Loucy (cell line): Measurements from ENCODE around the gene ISM1.

ENCODE experiments used
- H2AFZ ChIP-seq: fragments of 200-600 bp; sonication (generic); 2 replicates; pipeline ENCODE4 v1.6.0; 2016; ENCODE audit warnings: antibody characterized with exemption, mild to moderate bottlenecking, low read length, moderate library complexity
- H3F3A ChIP-seq: fragments of 200-600 bp; 2 replicates; pipeline ENCODE4 v1.6.0; 2016; ENCODE audit warnings: antibody characterized with exemption, low read depth, mild to moderate bottlenecking
- H3K27me3 ChIP-seq: fragments of 200-600 bp; sonication (generic); 2 replicates; pipeline ENCODE4 v1.6.1; 2014; ENCODE audit warnings: low read length, mild to moderate bottlenecking; ENCODE audit not compliant: insufficient read depth, poor library complexity, severe bottlenecking
- H3K36me3 ChIP-seq: fragments of 200-600 bp; sonication (generic); 2 replicates; pipeline ENCODE4 v1.6.1; 2016; ENCODE audit warnings: low read length; ENCODE audit not compliant: insufficient read depth
- H3K4me1 ChIP-seq: fragments of 200-600 bp; sonication (generic); 2 replicates; pipeline ENCODE4 v1.5.1; 2014; ENCODE audit warnings: low read length, mild to moderate bottlenecking; ENCODE audit not compliant: insufficient read depth, poor library complexity, severe bottlenecking
- H3K4me2 ChIP-seq: fragments of 200-600 bp; sonication (generic); 2 replicates; pipeline ENCODE4 v1.6.0; 2014; ENCODE audit warnings: antibody characterized with exemption, low read length, low read depth, mild to moderate bottlenecking; ENCODE audit not compliant: poor library complexity, severe bottlenecking
- H3K4me3 ChIP-seq: fragments of 200-600 bp; sonication (generic); 2 replicates; pipeline ENCODE4 v1.5.1; 2014; ENCODE audit warnings: low read length, mild to moderate bottlenecking, mixed read lengths; ENCODE audit not compliant: poor library complexity, severe bottlenecking
- H3K79me2 ChIP-seq: fragments of 200-600 bp; sonication (generic); 2 replicates; pipeline ENCODE4 v1.6.1; 2014; ENCODE audit warnings: low read length; ENCODE audit not compliant: insufficient read depth
- H3K9ac ChIP-seq: fragments of 200-600 bp; sonication (generic); 2 replicates; pipeline ENCODE4 v1.6.0; 2014; ENCODE audit warnings: mild to moderate bottlenecking, low read depth, low read length, moderate library complexity; ENCODE audit not compliant: poor library complexity, severe bottlenecking
- H3K9me2 ChIP-seq: fragments of 200-600 bp; sonication (generic); replicated peaks from 2 replicates; pipeline ENCODE4 v1.6.1; 2016; ENCODE audit warnings: low read depth, low read length, mixed read lengths
- H3K9me3 ChIP-seq: fragments of 200-600 bp; sonication (generic); 2 replicates; pipeline ENCODE4 v1.6.1; 2014; ENCODE audit warnings: mild to moderate bottlenecking, antibody characterized with exemption, low read length, low read depth; ENCODE audit not compliant: insufficient read depth
- H4K20me1 ChIP-seq: fragments of 200-600 bp; sonication (generic); 2 replicates; pipeline ENCODE4 v1.6.0; 2014; ENCODE audit warnings: antibody characterized with exemption, low read length, mild to moderate bottlenecking; ENCODE audit not compliant: insufficient read depth, poor library complexity, severe bottlenecking
- CTCF ChIP-seq: fragments of 200-600 bp; sonication (generic); conservative IDR thresholded peaks from 2 replicates; pipeline ENCODE4 v1.5.1; 2014; ENCODE audit warnings: mild to moderate bottlenecking, antibody characterized with exemption, low read length
- EZH2phosphoT487 ChIP-seq: fragments of 200-600 bp; IDR thresholded peaks from 2 replicates; pipeline ENCODE4 v1.6.1; 2018; ENCODE audit warnings: antibody characterized with exemption, mild to moderate bottlenecking, moderate library complexity, borderline replicate concordance

ISM1 gene

DNA sequence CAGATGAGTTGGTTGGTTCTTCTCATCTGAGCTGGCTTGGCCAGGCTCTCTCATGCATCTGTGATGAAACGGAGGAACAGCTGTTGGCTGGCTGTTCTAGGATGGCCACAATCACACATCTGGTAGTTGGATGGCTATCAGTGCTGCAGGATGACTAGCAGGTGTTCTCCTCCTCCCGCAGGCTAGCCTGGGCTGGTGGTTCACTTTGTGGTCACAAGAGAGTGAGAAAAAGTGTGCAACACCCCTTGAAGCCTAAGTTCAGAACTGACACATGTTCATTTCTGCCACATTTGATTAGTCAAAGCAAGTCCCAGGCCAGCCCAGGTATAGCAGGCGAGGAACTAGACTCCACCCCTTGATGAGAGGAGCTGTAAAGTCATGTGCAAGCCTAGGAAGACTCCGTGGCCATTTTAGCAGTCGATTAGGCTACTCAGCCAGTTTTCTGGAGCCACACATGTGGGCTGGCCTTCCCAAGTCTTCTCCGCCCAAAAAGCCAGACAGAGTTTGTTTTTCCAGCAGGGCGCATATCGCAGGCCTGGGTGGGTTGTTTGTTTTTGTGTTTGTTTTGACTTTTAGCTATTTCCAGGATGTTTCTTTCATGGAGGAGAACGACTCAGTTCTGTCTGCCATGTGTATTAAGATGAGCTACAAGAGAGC, 120.8 kb downstream of the ISM1 start:
- no peaks in the 10 kb centered on the region for H3K4me1 ChIP-seq
- H3K9me2 ChIP-seq, result no peaks in the 10 kb centered on the region
- no peaks in the 10 kb centered on the region for H3K9me3 ChIP-seq
- TF ChIP-seq CTCF, result no peak
- TF ChIP-seq EZH2phosphoT487, result no peak
- no peaks in the 10 kb centered on the region for H3K27me3 ChIP-seq
- no peak overlapping the region for H3K4me2 ChIP-seq
- H3K79me2 ChIP-seq, result no peaks in the 10 kb centered on the region
- H2AFZ ChIP-seq, result no peak overlapping the region
- no peaks in the 10 kb centered on the region for H3K36me3 ChIP-seq
- H3F3A ChIP-seq, result no peaks in the 10 kb centered on the region
- H3K4me3 ChIP-seq, result no peak overlapping the region
- no peak overlapping the region for H3K9ac ChIP-seq
- H4K20me1 ChIP-seq, result no peaks in the 10 kb centered on the region

GRCh38 chr20:13342469-13343242, 121.6 kb downstream of the ISM1 start:
- H3K36me3 ChIP-seq, result no peaks in the 10 kb centered on the region
- H3K27me3 ChIP-seq, result no peaks in the 10 kb centered on the region
- no peaks in the 10 kb centered on the region for H3K4me1 ChIP-seq
- no peaks in the 10 kb centered on the region for H4K20me1 ChIP-seq
- H3K9ac ChIP-seq, result no peak overlapping the region
- no peaks in the 10 kb centered on the region for H3F3A ChIP-seq
- H3K79me2 ChIP-seq, result no peaks in the 10 kb centered on the region
- no peaks in the 10 kb centered on the region for H3K9me3 ChIP-seq
- H3K4me2 ChIP-seq, result no peak overlapping the region
- TF ChIP-seq CTCF (no peak), EZH2phosphoT487 (no peak)
- H3K4me3 ChIP-seq, result no peak overlapping the region
- H3K9me2 ChIP-seq, result no peaks in the 10 kb centered on the region
- no peak overlapping the region for H2AFZ ChIP-seq

- Histone ChIP-seq H3K36me3 (no peaks in the 10 kb centered on the region), H2AFZ (no peak overlapping the region), H3K4me1 (no peaks in the 10 kb centered on the region), H3K27me3 (no peaks in the 10 kb centered on the region), H3K4me3 (no peak overlapping the region), H3F3A (no peaks in the 10 kb centered on the region), H3K4me2 (no peak overlapping the region), H3K9me2 (no peaks in the 10 kb centered on the region), H3K9ac (no peak overlapping the region), H3K79me2 (no peaks in the 10 kb centered on the region), H3K9me3 (no peaks in the 10 kb centered on the region), H4K20me1 (no peaks in the 10 kb centered on the region)
- TF ChIP-seq CTCF, result no peak
- TF ChIP-seq EZH2phosphoT487, result no peak
Measured at GRCh38 chr20:13344671-13345070, 123.6 kb downstream of the ISM1 start.
